ENCODE results near the gene ZNF620. TPM values are rescaled to one million over a fixed set of nuclear protein-coding genes. Genes with fewer than 3 reads are reported as not detected.

The ZNF620 gene
- total RNA-seq, 1 donor from 2014 or later: 6.4 TPM

GRCh38 chr3:40566694-40567093, 60.9 kb downstream of the ZNF620 start:
- intact Hi-C loops (cut with DNase I): no loop called here
- Histone ChIP-seq H3K4me1 (no peaks in the 10 kb centered on the region), H3K4me3 (no peak overlapping the region), H3K27me3 (ENCODE audit: low read depth) (no peaks in the 10 kb centered on the region), H3K9me3 (no peaks in the 10 kb centered on the region), H3K27ac (no peak overlapping the region), H3K36me3 (no peaks in the 10 kb centered on the region)
- TF ChIP-seq CTCF (IDR thresholded peaks at IDR 0.05): no peak
- no peak for ATAC-seq
- DNase-seq: no peak

Other genes starting within 250 kb of the ZNF620 start
- gene EIF1B, start 196.3 kb upstream of the ZNF620 start, total RNA-seq: 55.5 TPM
- 4.3 TPM for gene ENTPD3, start 118.9 kb upstream of the ZNF620 start, total RNA-seq
- gene RPL14, start 48.7 kb upstream of the ZNF620 start, total RNA-seq: 1,360 TPM
- 8.6 TPM for gene ZNF619, start 28.9 kb upstream of the ZNF620 start, total RNA-seq
- 19.9 TPM for gene ZNF621, start 18.9 kb downstream of the ZNF620 start, total RNA-seq